Hematopoietic multipotent progenitor cell treated with erythropoietin and hydrocortisone succinate and interleukin-3 and kit ligand, for 15 days (in vitro differentiated cells): ENCODE measurements around the gene KLHL40.

Source experiments
- DNase-seq: peaks from one replicate; pipeline ENCODE4 v3.0.0-alpha.2; 2015; ENCODE audit warnings: low spot score

Gene KLHL40

DNA sequence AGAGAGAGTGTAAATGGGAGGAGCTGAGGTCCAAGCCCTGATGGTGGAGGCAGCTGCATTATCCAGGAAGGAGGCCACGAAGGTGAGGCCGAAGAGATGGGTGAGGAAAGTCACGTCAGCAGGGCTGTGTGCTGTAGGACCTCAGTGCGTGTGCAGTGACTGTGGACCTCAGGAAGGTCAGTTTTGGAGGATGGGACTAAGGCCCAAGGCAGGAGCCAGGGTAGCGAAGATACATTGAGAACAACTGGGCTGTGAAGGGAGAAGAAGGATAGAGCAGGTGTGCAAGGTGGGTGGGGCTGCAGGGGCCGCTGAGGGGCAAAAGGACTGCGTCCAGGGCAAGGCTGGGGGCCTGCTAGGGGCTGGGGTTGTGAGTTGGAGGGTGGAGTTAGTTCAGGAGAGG is 4.9 kb downstream of the KLHL40 start:
- no peak for DNase-seq

DNA sequence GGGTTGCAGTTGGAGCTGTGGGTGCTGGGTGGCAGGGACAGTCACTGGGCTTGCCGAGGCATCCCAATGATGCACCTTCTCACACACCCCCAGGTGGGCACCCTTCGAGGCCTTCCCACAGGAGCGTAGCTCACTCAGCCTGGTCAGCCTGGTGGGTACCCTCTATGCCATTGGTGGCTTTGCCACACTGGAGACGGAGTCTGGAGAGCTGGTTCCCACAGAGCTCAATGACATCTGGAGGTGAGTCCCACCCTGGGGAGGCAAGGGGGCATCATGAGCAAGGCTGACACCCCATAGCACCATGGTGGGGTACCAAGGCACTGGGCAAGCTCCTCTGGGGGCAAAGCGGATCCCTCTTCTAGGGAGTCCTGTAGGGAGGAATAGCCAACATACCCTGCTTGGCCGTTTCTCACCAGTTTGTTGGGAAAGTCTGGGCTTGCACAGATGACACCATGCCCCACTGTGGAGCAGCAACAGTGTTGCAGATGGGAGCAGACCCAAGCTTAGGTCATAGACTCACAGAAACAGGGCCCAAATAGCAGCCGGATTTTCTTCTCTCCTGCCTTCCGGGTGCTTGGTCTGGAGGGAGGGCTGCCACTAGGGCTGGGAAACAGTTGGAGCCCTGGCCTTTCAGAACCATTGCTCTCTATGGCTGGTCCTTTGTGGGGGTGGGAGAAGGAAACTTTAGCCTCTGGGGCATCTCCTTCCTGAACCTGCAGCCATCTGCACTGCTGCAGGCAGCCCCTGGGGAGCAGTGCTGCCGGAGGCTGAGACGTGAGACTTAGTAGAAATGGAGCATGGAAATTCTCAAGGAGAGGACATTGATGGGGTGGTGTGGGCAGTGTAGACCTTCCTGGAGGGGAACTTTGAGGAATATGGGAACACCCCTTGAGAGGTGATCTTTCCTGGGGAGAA is 5.7 kb downstream of the KLHL40 start:
- DNase-seq, result no peak

DNA sequence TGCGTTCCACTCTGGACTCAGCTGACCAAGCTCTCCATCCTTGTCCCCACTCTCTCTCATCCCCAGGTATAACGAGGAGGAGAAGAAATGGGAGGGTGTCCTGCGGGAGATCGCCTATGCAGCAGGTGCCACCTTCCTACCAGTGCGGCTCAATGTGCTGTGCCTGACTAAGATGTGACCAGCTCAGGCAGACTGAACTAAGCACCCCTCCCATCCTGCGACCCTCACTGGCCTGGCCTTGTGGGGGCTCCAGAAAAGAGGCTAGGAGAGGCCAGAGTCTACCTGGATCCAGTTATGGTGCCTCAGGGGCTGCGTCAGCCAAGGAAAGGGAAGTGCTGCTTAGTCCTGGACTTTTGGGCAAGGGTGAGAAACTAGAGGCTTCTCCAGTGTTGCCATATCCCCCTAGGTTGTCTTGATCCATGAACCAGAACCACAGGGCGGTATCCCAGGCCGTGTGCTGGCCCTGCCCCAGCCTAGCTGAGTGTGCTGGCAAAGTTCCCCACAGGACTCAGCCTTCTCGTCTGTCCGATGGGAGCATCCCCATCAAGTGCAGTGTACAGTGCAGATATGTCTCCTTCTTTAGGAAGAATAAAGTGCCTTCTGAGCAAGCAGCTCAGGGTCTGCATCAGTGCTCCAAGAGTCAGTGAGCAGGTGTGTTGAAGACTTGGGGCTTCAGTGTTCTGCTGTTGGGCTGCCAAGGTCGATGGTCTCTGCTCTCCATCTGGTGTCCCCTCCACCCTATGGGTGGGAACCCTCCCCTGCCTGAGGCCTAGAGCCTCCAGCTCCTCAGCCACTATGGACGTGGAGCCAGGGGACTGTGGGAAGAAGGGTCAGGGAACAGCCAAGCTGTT is 6.7 kb downstream of the KLHL40 start:
- DNase-seq, result no peak

DNA sequence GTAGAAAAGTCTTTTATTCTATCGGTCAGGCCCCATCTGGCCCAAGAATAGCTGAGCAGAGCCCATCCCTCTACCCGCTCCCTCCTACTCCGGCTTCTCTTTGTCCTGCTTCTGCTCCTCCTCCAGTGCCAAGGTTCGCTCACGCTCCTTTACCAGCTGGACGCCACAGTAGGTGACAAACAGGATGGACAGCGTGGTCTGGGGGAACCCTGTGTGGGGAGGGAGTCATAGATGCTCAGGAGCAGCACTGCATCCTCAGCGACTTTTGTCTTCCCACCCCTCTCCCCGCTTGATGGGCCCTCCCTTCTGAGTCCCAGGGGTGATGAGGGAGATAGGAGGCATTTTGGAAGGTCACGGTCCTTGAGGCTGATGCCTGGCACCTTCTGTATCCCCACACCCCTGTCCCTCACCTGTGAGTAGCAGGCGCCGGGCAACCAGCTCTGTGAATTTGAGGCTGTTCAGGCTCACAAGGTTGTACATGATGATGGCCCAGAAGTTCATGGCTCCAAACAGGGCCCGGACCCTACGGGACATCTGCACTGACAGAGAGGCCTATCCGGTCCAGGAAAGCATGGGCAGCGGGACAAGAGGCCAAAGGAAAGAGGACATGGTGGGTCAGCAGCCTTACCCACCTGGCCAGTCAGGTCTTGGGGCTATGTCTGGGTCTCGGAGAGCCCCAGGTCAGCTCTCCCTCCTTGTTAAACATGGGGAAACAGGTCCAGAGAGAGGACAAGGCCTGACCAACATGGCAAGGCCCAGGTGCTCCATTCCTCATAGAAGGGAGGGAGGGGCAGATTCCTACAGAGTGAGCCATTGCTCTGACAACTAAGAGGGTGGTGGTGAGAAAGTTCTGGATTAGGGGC is 7.6 kb downstream of the KLHL40 start:
- DNase-seq, result no peak

DNA sequence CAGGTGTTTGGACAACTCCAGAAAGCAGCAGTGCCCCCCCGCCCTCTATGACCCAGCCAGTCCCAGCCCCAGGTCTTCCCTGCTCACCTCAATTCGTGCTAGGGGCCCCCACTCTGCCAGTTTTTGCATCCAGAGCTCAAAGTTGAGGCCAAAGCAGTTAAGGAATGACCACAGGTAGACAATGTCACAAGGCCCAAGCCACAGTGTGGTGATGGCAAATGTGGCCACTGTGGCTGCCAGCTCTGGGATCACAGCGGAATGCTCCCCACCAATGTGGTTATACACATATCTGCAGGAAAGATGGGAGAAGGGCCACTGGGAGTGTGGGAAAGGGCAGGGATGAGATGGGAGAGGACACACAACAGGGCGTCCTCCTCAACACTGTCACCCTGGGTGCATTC is 8.2 kb downstream of the KLHL40 start:
- no peak for DNase-seq

DNA sequence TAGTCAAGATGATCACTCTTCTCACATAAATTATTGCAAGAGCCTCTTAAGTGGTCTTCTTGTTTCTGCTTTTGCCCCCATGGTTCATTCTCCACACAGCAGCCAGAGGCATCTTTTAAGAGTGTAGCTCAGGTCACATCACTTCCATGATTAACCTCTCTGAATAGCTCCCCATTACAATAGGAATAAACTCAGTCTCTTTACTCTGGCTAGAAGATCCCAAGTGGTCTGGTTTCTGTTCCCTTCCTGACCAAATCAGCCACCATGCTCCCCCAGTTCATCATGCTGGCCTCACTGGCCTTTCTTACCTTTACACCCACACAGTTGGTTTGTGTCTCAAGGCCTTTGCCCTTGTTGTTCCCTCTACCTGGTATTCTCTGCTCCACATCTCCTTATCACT is 9.0 kb downstream of the KLHL40 start:
- DNase-seq, result no peak

DNA sequence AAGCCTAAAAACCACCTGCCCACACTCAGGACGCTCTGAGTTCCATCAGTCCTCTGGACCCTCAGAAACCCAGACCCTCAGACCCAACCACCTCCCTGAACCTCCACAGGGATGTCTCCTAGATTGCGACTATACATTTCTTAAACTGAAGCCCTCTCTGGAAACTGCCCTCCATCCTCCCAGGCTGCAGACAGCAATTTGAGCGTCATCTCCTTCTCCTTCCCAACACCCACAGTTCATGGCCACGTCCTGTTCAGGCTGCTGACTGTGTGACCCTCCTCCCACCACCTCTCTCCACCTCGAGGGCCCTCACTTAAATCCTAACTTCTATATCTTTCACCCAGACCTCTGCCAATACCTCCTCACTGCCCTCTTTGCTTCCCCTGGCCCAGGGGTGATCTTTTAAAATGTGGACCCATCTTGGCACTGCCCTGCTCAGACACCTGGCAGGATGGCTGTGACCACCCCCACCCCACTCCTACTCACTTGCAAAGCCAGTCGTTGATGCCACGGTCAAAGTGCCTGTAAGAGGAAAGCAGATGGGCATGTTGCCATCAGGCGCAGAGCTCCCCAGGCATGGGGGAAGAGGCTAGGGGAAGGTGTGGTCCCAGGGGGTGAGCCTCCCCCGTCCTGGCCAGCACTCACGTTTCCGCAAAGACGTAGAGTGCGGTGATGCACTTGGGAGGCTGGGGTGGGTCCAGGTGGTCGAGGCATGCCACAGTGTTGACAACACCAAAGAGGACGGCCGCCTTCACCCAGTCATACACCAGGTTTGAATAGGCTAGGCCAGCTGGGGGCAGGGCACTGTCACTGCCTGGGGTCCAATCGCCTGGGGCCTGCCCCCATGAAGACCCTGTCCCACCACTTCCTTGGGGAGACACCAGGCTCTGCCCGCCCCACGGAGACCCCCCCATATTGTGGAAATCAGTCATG is 11.3 kb downstream of the KLHL40 start:
- no peak for DNase-seq

DNA sequence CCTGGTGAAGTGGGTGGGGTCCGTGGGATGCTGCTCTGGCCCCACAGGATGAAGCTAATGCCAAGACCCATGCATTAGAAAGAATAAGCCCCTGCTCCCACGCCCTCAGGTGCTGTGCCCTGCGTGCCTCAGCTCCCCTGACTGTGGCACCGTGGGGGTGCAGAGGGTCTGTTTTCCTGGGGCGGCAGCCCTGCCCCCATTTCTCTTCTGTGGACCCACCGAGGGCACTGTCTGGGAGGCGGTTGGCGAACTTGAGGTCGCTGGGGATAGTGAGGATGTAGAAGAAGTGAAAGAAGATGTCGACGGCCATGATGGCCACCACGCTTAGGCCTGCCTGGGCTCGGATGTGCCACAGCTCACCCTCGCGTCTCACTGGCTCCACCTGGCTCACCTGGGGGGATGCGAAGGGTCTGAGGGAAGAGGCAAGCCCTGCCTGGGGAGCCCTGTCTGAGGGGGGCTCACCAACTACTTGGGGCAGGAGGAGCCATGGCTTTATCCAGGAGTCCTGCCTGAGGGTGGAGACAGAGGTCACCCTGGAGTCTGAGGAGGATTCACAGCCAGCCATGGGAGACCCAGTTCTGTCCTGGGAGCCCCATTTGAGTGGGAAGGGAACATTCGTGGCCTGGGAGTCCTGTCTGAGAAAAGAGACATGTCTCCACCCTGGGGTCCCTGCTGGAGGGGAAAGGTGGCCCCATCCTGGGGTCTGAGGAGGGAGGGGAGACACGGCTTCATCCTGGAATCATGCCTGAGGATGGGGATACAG is 12.1 kb downstream of the KLHL40 start:
- no peak for DNase-seq

DNA sequence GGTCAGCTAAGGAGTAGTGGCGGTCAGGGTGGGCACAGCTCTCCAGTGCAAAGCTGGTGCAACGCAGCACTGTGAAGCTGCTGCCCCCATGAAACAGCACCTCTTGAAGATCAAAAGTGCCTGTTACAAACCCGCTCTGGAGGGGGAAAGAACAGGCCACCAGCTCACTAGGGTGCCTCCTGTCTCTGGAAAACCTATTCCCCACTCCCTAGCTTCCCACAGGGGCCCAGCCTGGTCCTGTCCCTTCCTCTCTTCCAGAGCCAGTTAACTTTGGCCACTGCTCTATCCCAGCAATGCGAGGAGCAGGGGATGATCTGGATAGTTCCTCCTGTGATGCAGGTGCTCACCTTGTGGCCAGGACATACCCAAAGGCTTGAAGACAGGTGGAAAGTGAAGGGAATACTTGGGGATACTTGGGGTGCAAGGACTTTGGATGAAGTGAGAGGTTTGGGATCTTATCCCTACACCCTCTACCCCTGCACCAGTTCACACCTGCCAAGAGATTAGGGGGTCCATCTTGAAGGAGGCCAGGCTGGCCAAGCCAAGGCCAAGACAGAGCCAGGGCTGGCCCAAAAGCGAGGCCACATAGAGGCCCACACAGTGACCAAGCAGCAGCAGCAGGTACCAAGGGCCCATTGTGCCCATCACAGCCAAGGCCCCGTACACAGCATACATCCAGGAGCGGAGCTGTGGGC is 13.0 kb downstream of the KLHL40 start:
- no peak for DNase-seq

DNA sequence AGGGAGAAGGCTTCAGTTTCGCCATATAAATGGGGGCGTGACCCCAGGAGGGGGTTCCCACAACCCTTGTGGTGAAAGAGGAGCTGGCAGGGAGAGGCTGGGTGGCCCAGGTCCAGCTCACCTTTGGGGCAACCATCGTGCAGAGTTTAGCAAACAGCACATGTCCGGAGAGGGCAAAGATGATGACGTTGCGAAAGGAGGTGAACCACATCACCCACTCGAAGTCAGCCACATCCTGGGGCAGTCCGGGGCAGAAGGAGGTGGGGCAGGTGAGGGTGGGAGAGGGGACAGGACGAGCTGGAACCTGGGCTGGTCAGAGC is 13.5 kb downstream of the KLHL40 start:
- no peak for DNase-seq

DNA sequence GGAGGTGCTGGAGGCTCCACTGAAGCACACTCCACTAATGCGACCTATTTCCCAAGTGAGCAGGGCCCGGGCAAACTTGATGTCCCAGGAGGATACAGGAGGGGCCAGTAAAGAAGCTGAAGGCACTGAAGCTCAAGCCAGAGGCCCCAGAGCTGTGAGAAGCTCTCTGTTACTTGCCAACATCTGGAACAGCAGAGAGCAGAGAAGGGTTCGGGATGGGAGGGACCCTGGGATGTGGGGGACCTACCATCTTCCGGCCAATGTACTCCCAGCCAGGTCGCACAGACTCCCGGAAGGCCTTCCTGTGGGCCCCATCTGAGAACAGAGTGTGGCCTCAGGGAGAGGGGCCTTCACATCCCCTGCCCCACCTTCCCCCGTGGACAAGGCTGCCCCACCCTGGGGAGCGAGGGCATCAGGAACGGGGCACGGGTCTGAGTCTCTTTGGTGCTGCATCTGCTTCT is 14.2 kb downstream of the KLHL40 start:
- no peak for DNase-seq

DNA sequence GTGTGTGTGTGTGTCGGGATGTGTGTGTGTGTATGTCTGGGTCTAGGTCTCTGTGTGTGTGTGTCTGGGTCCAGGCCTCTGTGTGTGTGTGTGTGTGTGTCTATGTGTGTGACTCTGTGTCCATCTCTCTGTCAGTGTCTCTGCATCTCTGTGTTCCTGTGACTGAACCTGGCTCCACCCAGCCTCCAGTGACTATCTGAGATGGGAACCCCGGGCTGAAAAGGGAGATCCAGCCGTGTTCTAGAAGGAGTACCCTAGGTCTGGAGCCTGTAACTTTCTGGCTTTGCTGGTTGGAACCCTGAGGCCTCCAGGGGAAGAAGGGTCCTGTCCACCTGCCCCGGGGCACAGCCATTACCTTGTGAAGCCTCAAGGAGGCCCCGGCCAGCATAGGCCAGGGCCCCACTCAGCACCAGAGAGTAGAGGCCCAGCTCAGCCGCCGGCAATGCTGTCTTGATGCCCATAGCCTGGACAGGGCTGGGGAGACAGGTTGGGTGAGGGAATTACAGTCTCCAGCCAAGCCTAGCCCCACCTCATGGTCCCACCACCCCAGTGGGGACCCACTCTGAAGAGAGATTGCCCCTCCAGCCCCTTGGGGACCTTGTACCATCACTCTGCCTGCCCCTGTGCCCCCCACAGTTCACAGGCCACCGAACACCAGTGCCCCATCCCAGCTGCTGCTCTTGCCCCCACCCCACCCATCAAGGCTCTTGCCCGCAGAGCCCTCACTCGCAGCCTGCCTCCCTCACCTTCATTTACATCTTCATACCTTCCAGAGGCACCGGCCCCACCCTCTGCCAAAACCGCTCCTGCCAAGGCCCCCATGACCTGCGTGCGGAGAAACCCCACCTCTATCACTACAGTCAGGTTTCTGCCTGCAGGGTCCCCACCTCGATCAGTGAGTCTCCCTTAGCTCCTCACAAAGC is 15.3 kb downstream of the KLHL40 start:
- DNase-seq, result no peak

DNA sequence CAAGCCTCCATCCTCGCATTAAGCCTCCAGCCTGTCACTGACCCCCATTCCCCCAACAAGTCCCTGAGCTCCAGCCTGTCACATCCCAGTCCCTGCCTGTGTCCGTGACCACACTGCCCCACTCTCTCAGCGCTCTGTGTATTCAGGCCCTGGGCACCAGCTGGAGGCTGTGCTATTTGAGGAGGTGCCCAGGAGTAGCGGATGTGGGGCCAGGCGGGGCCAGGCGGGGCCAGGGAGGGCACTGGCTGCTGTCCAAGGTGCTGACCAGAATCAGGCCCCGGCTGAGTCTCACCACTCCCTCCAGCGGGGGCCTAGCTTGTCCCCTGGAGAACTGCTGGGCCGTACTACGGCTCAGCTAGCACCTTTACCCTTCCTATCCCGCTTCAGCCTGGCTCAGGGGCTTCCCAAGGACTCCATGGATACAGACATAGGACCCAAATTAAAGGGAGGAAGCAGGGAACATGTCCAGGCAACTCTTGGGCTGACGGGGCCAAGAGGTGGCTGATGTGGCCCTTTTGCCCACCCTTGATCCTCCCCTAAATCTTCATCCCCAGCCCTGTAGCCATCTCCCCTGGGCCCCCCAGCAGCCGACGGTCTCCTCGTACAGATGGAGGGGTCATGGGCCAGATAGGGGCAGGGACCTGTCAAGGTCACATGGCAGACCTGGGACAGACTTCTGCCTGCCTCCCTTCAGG is 16.2 kb downstream of the KLHL40 start:
- peak; percentile 32 for DNase-seq

DNA sequence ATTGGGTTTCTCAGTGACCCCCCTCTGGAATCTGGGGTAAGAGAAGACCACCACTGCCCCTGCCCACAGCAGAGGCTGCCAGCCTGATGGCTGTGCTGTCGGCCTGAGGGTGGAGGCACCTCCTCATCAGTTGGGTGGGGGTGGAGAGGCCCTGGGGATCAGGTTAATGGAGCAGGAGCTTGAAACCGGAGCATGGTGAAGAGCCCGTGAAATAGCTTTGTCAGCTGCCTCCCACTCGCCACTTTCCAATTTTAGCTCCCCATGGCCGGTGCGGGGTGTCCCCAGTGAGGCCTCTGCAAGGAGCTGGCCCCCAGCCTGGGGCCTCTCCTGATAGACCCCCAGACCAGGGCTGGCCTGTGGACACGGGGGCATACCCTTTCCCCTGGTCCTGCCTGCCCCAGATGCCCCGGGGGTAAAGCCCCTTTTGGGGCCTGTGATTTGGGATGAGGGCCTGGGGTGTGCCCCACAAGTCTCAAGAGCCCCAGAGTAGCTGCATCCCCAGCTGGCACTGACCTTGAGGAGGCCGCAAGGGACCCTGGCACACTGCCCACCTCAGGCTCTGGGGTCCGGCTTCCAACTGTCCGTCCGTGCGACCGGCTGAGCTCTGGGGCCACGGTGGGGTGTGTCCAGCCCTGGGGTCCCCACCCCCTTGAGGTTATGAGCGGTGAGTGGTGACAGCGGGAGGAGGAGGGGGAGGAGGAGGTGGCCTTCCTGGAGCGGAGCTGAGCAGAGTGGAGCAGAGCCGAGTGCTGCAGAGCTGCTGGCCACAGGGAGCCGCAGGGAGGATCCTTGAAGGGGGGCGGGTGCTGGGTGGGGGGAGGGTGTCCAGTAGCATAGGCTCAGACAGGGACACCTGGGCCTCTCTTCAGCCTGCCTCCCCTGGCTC is 17.0 kb downstream of the KLHL40 start, which contains the start of gene HHATL:
HHATL (minus strand) TSS at position 733 of the 886 bp plus-strand sequence. CDS start 1,972 bp downstream, outside the sequence.
- no peak for DNase-seq

DNA sequence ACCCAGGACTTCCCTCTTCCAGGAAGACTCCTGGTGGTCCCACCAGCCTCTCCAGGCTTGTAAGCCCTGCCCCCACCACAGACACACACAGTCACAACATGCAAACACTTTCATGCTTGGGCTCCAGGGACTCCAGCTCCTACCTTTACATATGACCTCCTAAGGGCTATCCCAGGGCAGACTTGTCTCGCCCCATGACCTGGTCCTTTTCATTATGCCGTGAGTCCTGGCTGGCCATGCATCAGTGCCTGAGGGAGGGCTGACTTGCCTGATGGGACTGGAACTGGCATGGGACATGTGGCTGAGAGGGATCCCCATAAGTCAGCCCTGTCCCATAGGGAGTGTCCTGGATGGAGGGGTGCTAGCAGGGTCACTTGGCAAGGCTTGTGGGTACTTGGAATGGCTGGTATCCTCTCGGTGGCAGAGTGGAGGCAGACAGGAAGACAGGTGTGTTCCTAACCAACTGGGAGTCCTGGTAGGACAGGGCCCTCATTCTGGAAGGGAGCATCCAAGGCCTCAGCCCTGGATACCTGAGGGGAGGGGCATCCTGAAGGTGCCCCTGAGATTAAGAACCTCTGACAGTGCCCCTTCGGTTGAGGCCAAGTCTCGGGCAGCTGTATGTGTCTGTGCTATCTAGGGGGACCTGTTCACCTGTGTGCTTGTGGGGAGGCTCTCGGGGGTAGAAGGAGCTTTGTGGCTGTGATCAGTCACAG is 17.8 kb downstream of the KLHL40 start:
- DNase-seq, result no peak

DNA sequence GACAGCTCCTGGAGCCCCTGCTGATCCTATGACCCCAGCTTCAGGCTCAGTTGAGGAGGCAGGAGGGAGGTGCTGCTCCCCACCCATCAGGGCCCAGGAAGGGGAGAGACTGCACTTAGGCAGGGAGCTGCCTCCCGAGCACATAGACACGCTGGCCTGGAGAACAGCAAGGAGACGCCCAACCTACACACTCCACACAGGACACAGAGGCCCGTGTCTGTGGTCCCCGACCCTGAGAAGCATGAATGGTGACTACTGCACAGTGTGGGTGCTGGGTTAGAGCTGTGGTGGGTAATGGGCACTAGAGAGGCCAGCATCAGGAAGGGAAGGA is 18.3 kb downstream of the KLHL40 start:
- no peak for DNase-seq
